WERI-Rb-1 (cell line): ENCODE measurements around the gene PBX3.

ENCODE experiments used
- DNase-seq: peaks from one replicate; pipeline ENCODE4 v3.0.0-alpha.2; 2020
- H3K27ac ChIP-seq: fragments of 250-450 bp; sonication (Bioruptor Pico); 2 replicates; pipeline ENCODE4 v1.5.1; 2020; ENCODE audit warnings: mild to moderate bottlenecking, moderate library complexity
- H3K27me3 ChIP-seq: fragments of 250-450 bp; sonication (Bioruptor Pico); 2 replicates; pipeline ENCODE4 v1.5.1; 2021; ENCODE audit warnings: mild to moderate bottlenecking, low read depth, moderate library complexity; ENCODE audit not compliant: insufficient read depth, severe bottlenecking
- H3K36me3 ChIP-seq: fragments of 250-450 bp; sonication (Bioruptor Pico); 2 replicates; pipeline ENCODE4 v1.5.1; 2020; ENCODE audit warnings: mild to moderate bottlenecking, moderate library complexity
- H3K4me3 ChIP-seq: 2 replicates; pipeline ENCODE4 v1.5.1; 2011; ENCODE audit warnings: low read depth, mild to moderate bottlenecking, control low read depth, low read length
- H3K9me3 ChIP-seq: fragments of 250-450 bp; sonication (Bioruptor Pico); 2 replicates; pipeline ENCODE4 v1.5.1; 2021; ENCODE audit warnings: mild to moderate bottlenecking, moderate library complexity; ENCODE audit not compliant: severe bottlenecking
- TF ChIP-seq, protein P1 (sequence below): IDR thresholded peaks from 2 replicates; pipeline ENCODE4 v1.5.1; 2011; ENCODE audit warnings: low read depth, mild to moderate bottlenecking, control low read depth, inconsistent platforms, low read length

PBX3 gene

GRCh38 chr9:125850763-125851162 is 103.6 kb downstream of the PBX3 start:
- Histone ChIP-seq H3K36me3 (no peaks in the 10 kb centered on the region), H3K27ac (no peak overlapping the region), H3K4me3 (no peak overlapping the region), H3K27me3 (no peaks in the 10 kb centered on the region), H3K9me3 (no peaks in the 10 kb centered on the region)
- TF ChIP-seq, protein P1, sequence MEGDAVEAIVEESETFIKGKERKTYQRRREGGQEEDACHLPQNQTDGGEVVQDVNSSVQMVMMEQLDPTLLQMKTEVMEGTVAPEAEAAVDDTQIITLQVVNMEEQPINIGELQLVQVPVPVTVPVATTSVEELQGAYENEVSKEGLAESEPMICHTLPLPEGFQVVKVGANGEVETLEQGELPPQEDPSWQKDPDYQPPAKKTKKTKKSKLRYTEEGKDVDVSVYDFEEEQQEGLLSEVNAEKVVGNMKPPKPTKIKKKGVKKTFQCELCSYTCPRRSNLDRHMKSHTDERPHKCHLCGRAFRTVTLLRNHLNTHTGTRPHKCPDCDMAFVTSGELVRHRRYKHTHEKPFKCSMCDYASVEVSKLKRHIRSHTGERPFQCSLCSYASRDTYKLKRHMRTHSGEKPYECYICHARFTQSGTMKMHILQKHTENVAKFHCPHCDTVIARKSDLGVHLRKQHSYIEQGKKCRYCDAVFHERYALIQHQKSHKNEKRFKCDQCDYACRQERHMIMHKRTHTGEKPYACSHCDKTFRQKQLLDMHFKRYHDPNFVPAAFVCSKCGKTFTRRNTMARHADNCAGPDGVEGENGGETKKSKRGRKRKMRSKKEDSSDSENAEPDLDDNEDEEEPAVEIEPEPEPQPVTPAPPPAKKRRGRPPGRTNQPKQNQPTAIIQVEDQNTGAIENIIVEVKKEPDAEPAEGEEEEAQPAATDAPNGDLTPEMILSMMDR = no peak
- DNase-seq = no peak

DNA sequence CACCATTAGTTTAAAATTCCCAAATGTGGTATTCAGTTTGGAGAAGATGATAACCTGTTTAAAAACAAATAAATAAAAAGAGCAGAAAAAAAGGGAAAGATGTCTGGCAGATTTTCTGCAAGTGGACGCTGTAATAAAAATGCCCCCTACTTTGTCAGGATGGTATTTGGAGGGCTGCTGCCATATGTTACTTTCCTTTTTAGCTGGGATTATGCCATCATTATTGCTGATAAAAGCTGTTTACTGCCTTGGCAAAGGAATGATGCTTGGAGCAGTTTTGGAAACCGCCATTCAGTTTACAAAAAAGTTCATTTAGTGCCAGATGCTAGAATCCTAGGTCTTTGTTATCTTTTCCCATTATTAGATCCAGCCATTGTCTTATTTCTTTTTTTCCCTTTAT is 104.8 kb downstream of the PBX3 start:
- no peak overlapping the region for H3K4me3 ChIP-seq
- H3K27me3 ChIP-seq = no peaks in the 10 kb centered on the region
- TF ChIP-seq, protein P1 = no peak
- no peaks in the 10 kb centered on the region for H3K36me3 ChIP-seq
- no peak for DNase-seq
- H3K27ac ChIP-seq = no peak overlapping the region
- no peaks in the 10 kb centered on the region for H3K9me3 ChIP-seq

GRCh38 chr9:125852386-125852785 is 105.2 kb downstream of the PBX3 start:
- Histone ChIP-seq H3K36me3 (no peaks in the 10 kb centered on the region), H3K27ac (no peak overlapping the region), H3K9me3 (no peaks in the 10 kb centered on the region), H3K4me3 (no peak overlapping the region), H3K27me3 (no peaks in the 10 kb centered on the region)
- TF ChIP-seq, protein P1 = no peak
- DNase-seq = no peak

- no peaks in the 10 kb centered on the region for H3K36me3 ChIP-seq
- no peak overlapping the region for H3K4me3 ChIP-seq
- H3K9me3 ChIP-seq = no peaks in the 10 kb centered on the region
- no peak overlapping the region for H3K27ac ChIP-seq
- TF ChIP-seq, protein P1 = no peak
- no peaks in the 10 kb centered on the region for H3K27me3 ChIP-seq
- no peak for DNase-seq
Measured at GRCh38 chr9:125854553-125855275, 107.5 kb downstream of the PBX3 start.

DNA sequence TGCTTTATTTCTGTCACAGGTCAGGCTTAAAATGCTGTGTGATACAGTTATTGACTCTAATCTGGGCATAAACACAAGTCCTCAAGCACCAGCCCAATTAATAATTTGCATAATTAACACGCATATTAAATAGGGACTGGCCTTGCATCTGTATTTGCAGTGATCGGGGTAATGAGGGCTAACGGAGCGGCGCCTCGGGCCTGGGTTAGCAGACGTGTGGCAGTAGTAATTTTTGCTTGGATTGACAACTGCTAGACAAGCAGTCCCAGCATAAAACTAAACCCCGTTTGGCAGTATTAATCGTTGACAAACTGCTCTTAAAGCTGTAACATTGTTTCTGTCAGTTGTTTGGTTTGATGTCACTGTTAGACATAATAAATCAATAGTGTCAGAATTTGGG is 109.2 kb downstream of the PBX3 start:
- no peak overlapping the region for H3K4me3 ChIP-seq
- TF ChIP-seq, protein P1 = no peak
- H3K27ac ChIP-seq = no peak overlapping the region
- no peak for DNase-seq
- H3K27me3 ChIP-seq = no peaks in the 10 kb centered on the region
- H3K9me3 ChIP-seq = no peaks in the 10 kb centered on the region
- H3K36me3 ChIP-seq = no peaks in the 10 kb centered on the region

GRCh38 chr9:125861405-125862058 is 114.4 kb downstream of the PBX3 start:
- no peak for DNase-seq
- Histone ChIP-seq H3K36me3 (no peaks in the 10 kb centered on the region), H3K27me3 (no peaks in the 10 kb centered on the region), H3K4me3 (no peak overlapping the region), H3K27ac (no peak overlapping the region), H3K9me3 (no peaks in the 10 kb centered on the region)
- TF ChIP-seq, protein P1 = no peak
